ENCODE results near the gene STIMATE.

Gene STIMATE

DNA sequence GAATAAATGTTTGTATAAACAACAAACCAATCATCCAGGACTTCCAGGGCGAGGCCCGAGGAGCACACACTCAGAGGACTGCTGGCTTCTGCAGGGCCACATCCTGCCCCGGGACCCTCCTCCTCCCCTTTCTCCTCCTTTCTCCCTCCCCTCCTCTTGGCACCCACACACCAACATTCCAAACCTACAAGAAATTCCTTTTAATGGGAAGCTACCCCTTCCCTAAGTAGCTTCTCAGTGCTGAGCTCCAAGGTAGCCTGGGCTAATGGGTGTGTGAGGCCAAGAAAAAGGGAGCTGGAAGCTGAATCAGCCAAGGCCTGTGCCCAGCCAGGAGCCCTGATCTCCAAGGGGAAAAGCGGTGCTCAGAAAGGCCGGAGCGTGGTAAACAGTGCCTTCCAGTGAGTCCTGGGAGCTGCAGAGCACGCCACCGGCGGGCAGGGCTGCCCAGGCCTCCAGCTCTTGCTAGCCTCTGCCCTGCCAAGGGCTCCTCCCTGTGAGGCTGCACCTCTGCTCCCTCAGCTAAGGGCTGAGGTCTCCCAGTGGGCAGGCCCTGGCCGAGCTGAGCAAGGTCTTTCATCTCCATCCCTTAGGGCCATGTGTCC is 98.9 kb downstream of the STIMATE start:
- no peak for DNase-seq (ENCODE audit: low read depth)
- H3K4me3 ChIP-seq (ENCODE audit: low read depth, low read length), result no peak overlapping the region
- TF ChIP-seq, protein P1, sequence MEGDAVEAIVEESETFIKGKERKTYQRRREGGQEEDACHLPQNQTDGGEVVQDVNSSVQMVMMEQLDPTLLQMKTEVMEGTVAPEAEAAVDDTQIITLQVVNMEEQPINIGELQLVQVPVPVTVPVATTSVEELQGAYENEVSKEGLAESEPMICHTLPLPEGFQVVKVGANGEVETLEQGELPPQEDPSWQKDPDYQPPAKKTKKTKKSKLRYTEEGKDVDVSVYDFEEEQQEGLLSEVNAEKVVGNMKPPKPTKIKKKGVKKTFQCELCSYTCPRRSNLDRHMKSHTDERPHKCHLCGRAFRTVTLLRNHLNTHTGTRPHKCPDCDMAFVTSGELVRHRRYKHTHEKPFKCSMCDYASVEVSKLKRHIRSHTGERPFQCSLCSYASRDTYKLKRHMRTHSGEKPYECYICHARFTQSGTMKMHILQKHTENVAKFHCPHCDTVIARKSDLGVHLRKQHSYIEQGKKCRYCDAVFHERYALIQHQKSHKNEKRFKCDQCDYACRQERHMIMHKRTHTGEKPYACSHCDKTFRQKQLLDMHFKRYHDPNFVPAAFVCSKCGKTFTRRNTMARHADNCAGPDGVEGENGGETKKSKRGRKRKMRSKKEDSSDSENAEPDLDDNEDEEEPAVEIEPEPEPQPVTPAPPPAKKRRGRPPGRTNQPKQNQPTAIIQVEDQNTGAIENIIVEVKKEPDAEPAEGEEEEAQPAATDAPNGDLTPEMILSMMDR (IDR thresholded peaks at IDR 0.05; ENCODE audit: control insufficient read depth, extremely low read depth, insufficient read depth), result no peak

DNA sequence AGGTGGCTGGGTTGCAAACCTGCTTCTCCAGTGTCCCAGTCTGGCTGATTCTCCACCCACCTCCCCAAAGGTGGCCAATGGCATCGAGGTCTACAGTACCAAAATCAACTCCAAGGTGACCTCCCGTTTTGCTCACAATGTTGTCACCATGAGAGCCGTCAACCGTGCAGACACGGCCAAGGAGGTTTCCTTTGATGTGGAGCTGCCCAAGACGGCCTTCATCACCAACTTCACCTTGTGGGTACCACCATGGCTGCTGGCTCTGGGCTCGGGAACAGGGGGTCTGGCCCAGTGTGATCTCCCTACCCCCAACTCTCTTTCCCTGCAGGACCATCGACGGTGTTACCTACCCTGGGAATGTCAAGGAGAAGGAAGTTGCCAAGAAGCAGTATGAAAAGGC is 100.9 kb downstream of the STIMATE start:
- TF ChIP-seq, protein P1 (IDR thresholded peaks at IDR 0.05; ENCODE audit: control insufficient read depth, extremely low read depth, insufficient read depth), result no peak
- DNase-seq (ENCODE audit: low read depth), result no peak
- no peak overlapping the region for H3K4me3 ChIP-seq (ENCODE audit: low read depth, low read length)

GRCh38 chr3:52795298-52795900 is 101.9 kb downstream of the STIMATE start:
- no peak for DNase-seq (ENCODE audit: low read depth)
- H3K4me3 ChIP-seq (ENCODE audit: low read depth, low read length), result no peak overlapping the region
- TF ChIP-seq, protein P1 (IDR thresholded peaks at IDR 0.05; ENCODE audit: control insufficient read depth, extremely low read depth, insufficient read depth), result no peak

- no peak for DNase-seq (ENCODE audit: low read depth)
Observed at GRCh38 chr3:52794612-52795099, 102.7 kb downstream of the STIMATE start, which contains the start of gene ITIH3. Gene ITIH3, plus strand, starts transcription at chr3:52794796. Its CDS starts 8 bp downstream, at chr3:52794804.

DNA sequence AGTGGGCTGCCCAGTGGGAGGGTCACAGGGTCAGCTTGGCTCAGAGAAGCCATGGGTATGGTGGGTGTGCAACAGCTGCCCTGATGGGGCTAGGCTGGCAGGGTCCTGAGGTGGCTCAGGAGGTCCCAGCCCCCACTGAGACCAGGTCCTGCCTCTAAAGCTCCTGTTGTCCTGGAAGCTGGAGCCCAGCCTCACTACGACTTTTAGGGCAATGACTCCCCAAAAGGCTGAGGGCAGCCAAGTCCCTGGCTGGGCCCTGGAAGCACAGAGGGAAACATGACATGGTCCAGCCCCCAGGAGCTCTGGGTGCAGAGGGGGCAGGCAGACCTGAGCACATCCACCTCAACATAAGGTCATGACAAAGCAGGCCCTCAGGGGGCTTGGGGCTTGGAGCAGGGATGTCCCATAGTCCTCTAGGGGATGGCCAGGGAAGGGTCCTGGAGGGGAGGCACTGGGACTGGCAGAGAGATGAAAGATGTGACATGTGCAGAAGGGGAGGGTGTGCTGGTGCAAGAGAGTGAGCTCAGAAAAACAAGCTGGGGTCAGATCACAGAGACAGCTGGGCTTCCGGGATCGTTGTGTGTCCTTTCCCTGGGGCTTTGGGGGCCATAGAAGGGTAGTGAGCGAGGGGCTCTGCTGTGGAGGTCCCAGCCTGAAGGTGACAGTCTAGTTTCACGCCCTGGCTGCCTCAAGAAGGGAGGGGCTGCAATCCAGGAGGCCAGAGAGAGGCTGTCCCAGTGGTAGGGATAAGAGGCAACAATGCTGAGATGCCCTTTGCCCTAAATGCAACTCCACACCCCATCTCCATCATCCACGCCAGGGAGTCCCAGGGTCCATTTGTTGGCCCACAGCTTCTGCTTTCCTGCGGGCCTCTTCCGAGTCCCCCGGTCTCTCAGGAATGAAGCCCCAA is 103.4 kb downstream of the STIMATE start:
- DNase-seq (ENCODE audit: low read depth), result no peak
- H3K4me3 ChIP-seq (ENCODE audit: low read depth, low read length), result no peak overlapping the region
- TF ChIP-seq, protein P1 (IDR thresholded peaks at IDR 0.05; ENCODE audit: control insufficient read depth, extremely low read depth, insufficient read depth), result no peak

More at GRCh38 chr3:52794612-52795099, 102.7 kb downstream of the STIMATE start, which contains the start of gene ITIH3:
- no peak within 1 kb of the TSS for H3K4me3 ChIP-seq (ENCODE audit: low read depth, low read length)
- TF ChIP-seq, protein P1 (IDR thresholded peaks at IDR 0.05; ENCODE audit: control insufficient read depth, extremely low read depth, insufficient read depth), result no peak

GRCh38 chr3:52792961-52793695 is 104.2 kb downstream of the STIMATE start:
- no peak for DNase-seq (ENCODE audit: low read depth)
- TF ChIP-seq, protein P1 (IDR thresholded peaks at IDR 0.05; ENCODE audit: control insufficient read depth, extremely low read depth, insufficient read depth), result no peak
- no peak overlapping the region for H3K4me3 ChIP-seq (ENCODE audit: low read depth, low read length)
